ENCODE data around the gene UBE2L6.

- TF ChIP-seq, protein P1, sequence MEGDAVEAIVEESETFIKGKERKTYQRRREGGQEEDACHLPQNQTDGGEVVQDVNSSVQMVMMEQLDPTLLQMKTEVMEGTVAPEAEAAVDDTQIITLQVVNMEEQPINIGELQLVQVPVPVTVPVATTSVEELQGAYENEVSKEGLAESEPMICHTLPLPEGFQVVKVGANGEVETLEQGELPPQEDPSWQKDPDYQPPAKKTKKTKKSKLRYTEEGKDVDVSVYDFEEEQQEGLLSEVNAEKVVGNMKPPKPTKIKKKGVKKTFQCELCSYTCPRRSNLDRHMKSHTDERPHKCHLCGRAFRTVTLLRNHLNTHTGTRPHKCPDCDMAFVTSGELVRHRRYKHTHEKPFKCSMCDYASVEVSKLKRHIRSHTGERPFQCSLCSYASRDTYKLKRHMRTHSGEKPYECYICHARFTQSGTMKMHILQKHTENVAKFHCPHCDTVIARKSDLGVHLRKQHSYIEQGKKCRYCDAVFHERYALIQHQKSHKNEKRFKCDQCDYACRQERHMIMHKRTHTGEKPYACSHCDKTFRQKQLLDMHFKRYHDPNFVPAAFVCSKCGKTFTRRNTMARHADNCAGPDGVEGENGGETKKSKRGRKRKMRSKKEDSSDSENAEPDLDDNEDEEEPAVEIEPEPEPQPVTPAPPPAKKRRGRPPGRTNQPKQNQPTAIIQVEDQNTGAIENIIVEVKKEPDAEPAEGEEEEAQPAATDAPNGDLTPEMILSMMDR (IDR thresholded peaks at IDR 0.05): no peak
- TF ChIP-seq ZFX (IDR thresholded peaks at IDR 0.05; ENCODE audit: borderline replicate concordance): no peak
Measured at GRCh38 chr11:57615308-57615707, 47.8 kb upstream of the UBE2L6 start.
